ENCODE results near the gene TMEM186.

DNA sequence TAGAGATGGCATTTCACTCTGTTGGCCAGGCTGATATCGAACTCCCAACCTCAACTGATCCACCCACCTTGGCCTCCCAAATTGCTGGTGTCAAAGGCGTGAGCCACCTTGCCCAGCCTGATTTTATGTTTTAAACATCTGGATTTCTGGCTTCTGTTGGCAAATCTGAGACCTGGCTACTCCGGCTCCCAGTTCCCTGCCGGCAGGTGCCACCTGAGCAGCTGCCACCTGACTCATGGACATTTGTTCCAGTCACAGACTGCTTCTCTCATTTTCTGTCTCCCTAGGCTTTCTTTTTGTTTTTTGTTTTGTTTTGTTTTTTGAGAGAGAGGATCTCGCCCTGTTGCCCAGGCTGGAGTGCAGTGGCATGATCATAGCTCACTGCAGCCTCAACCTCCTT is 9.8 kb upstream of the TMEM186 start:
- TF ChIP-seq, protein P1, sequence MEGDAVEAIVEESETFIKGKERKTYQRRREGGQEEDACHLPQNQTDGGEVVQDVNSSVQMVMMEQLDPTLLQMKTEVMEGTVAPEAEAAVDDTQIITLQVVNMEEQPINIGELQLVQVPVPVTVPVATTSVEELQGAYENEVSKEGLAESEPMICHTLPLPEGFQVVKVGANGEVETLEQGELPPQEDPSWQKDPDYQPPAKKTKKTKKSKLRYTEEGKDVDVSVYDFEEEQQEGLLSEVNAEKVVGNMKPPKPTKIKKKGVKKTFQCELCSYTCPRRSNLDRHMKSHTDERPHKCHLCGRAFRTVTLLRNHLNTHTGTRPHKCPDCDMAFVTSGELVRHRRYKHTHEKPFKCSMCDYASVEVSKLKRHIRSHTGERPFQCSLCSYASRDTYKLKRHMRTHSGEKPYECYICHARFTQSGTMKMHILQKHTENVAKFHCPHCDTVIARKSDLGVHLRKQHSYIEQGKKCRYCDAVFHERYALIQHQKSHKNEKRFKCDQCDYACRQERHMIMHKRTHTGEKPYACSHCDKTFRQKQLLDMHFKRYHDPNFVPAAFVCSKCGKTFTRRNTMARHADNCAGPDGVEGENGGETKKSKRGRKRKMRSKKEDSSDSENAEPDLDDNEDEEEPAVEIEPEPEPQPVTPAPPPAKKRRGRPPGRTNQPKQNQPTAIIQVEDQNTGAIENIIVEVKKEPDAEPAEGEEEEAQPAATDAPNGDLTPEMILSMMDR (IDR thresholded peaks at IDR 0.05): no peak
- TF ChIP-seq EP300 (IDR thresholded peaks at IDR 0.05; ENCODE audit: borderline replicate concordance in 1 of 2, low read depth in 1 of 2, low read length in 1 of 2): no peak
- TF ChIP-seq EZH2phosphoT487 (IDR thresholded peaks at IDR 0.05; ENCODE audit: borderline replicate concordance, low read depth): no peak
- TF ChIP-seq YY1 (IDR thresholded peaks at IDR 0.05; ENCODE audit: low read depth): no peak
- no peak for TF ChIP-seq GABPA (IDR thresholded peaks at IDR 0.05; ENCODE audit: low read depth)
- no peak for TF ChIP-seq RXRA (IDR thresholded peaks at IDR 0.05; ENCODE audit: borderline replicate concordance, low read depth)
- no peak for TF ChIP-seq POLR2AphosphoS5 (IDR thresholded peaks at IDR 0.05; ENCODE audit: low read depth, low read length)
